HG03039 (cell line): ENCODE measurements around the gene TJP3.
"Not testable (repeated sequence)": the region's sequence is repeated elsewhere in the genome, so short reads cannot be mapped to it uniquely, and the experiment has no call there.

ENCODE experiments used
- ATAC-seq: cut with Tn5 transposase; IDR thresholded peaks from one replicate; pipeline ENCODE4 v1.9.1; 2021; ENCODE audit warnings: mild to moderate bottlenecking, moderate library complexity; ENCODE audit not compliant: unreplicated experiment

The TJP3 gene

GRCh38 chr19:3740431-3740830 lies 32.2 kb downstream of the TJP3 start:
- ATAC-seq, result no peak

GRCh38 chr19:3743486-3743885 lies 35.3 kb downstream of the TJP3 start:
- no peak for ATAC-seq

GRCh38 chr19:3745363-3746045 lies 37.3 kb downstream of the TJP3 start:
- ATAC-seq, result no peak

GRCh38 chr19:3746371-3747056 lies 38.3 kb downstream of the TJP3 start:
- ATAC-seq, result no peak

GRCh38 chr19:3748965-3749364 lies 40.8 kb downstream of the TJP3 start:
- ATAC-seq, result no peak

GRCh38 chr19:3750211-3750610 lies 42.0 kb downstream of the TJP3 start:
- no peak for ATAC-seq

- ATAC-seq, result no peak
Observed at GRCh38 chr19:3751236-3751635, 43.1 kb downstream of the TJP3 start.

GRCh38 chr19:3752492-3752891 lies 44.3 kb downstream of the TJP3 start:
- no peak for ATAC-seq

- ATAC-seq, result no peak
Observed at GRCh38 chr19:3753631-3754410, 45.6 kb downstream of the TJP3 start.

GRCh38 chr19:3757705-3758104 lies 49.5 kb downstream of the TJP3 start:
- not testable (repeated sequence) for ATAC-seq

GRCh38 chr19:3758297-3758696 lies 50.1 kb downstream of the TJP3 start:
- ATAC-seq, result not testable (repeated sequence)

- ATAC-seq, result no peak
Observed at GRCh38 chr19:3759482-3760254, 51.5 kb downstream of the TJP3 start.

- no peak for ATAC-seq
Observed at GRCh38 chr19:3760871-3761361, 52.7 kb downstream of the TJP3 start.

- ATAC-seq, result peak; percentile 48
Observed at GRCh38 chr19:3761382-3762129, 53.4 kb downstream of the TJP3 start, which contains the start of gene APBA3. TSS of gene APBA3 (minus strand) at chr19:3761692. CDS start at chr19:3760264, 1,428 bp downstream.

- ATAC-seq, result no peak
Observed at GRCh38 chr19:3762130-3762473, 53.9 kb downstream of the TJP3 start.

GRCh38 chr19:3762501-3763459 lies 54.6 kb downstream of the TJP3 start, which contains the start of gene MRPL54:
TSS of gene MRPL54 (plus strand) at chr19:3762682. CDS start at chr19:3762701, 19 bp downstream.
- ATAC-seq, result peak; percentile 60

GRCh38 chr19:3765121-3765520 lies 56.9 kb downstream of the TJP3 start:
- no peak for ATAC-seq

GRCh38 chr19:3765757-3766156 lies 57.6 kb downstream of the TJP3 start:
- ATAC-seq, result not testable (repeated sequence)

GRCh38 chr19:3766520-3766919 lies 58.3 kb downstream of the TJP3 start:
- ATAC-seq, result no peak
